Neural cell (in vitro differentiated cells): ENCODE data around the gene ZPLD1.

ENCODE experiments used
- CTCF ChIP-seq: fragments of 450-650 bp; IDR thresholded peaks from 2 replicates; pipeline ENCODE4 v1.5.1; 2014; ENCODE audit warnings: antibody characterized with exemption, mild to moderate bottlenecking, moderate library complexity; ENCODE audit not compliant: poor library complexity, severe bottlenecking
- POLR2AphosphoS5 ChIP-seq: IDR thresholded peaks from 2 replicates; pipeline ENCODE4 v1.6.1; 2012
- SMC3 ChIP-seq: fragments of 450-650 bp; conservative IDR thresholded peaks from 2 replicates; pipeline ENCODE4 v1.6.1; 2014; ENCODE audit warnings: antibody characterized with exemption, mild to moderate bottlenecking, moderate library complexity; ENCODE audit not compliant: poor library complexity

GRCh38 chr3:102398666-102399065, 36.1 kb upstream of the ZPLD1 start:
- TF ChIP-seq CTCF = no peak
- TF ChIP-seq POLR2AphosphoS5 = no peak
- TF ChIP-seq SMC3 = no peak
